Measurements from ENCODE around the gene CCDC146.
"Not testable (repeated sequence)": the region's sequence is repeated elsewhere in the genome, so short reads cannot be mapped to it uniquely, and the experiment has no call there.

The CCDC146 gene

GRCh38 chr7:77138668-77139067, 16.3 kb downstream of the CCDC146 start:
- H3K27ac ChIP-seq: not testable (repeated sequence)

GRCh38 chr7:77140291-77140690, 17.9 kb downstream of the CCDC146 start:
- not testable (repeated sequence) for H3K27ac ChIP-seq

- not testable (repeated sequence) for H3K27ac ChIP-seq
Measured at GRCh38 chr7:77152232-77152631, 29.8 kb downstream of the CCDC146 start.

GRCh38 chr7:77154917-77155464, 32.6 kb downstream of the CCDC146 start:
- H3K27ac ChIP-seq: not testable (repeated sequence)

GRCh38 chr7:77155601-77156377, 33.4 kb downstream of the CCDC146 start:
- H3K27ac ChIP-seq: not testable (repeated sequence)

- not testable (repeated sequence) for H3K27ac ChIP-seq
Measured at GRCh38 chr7:77157034-77157433, 34.6 kb downstream of the CCDC146 start.

GRCh38 chr7:77157446-77157845, 35.0 kb downstream of the CCDC146 start:
- no peak overlapping the region for H3K27ac ChIP-seq
- TF ChIP-seq ZFX (IDR thresholded peaks at IDR 0.05) (no peak), CTCF (conservative IDR thresholded peaks at IDR 0.05) (no peak)

- H3K27ac ChIP-seq: not testable (repeated sequence)
Measured at GRCh38 chr7:77171073-77171472, 48.7 kb downstream of the CCDC146 start.

GRCh38 chr7:77172437-77173172, 50.2 kb downstream of the CCDC146 start:
- not testable (repeated sequence) for H3K27ac ChIP-seq

- H3K27ac ChIP-seq: not testable (repeated sequence)
Measured at GRCh38 chr7:77174418-77174817, 52.0 kb downstream of the CCDC146 start.

- H3K27ac ChIP-seq: not testable (repeated sequence)
Measured at GRCh38 chr7:77175274-77175800, 52.9 kb downstream of the CCDC146 start.

- H3K27ac ChIP-seq: not testable (repeated sequence)
Measured at GRCh38 chr7:77177321-77177904, 55.0 kb downstream of the CCDC146 start.

- H3K27ac ChIP-seq: not testable (repeated sequence)
Measured at GRCh38 chr7:77178024-77178423, 55.6 kb downstream of the CCDC146 start.

- TF ChIP-seq CTCF (conservative IDR thresholded peaks at IDR 0.05) (no peak), ZFX (IDR thresholded peaks at IDR 0.05) (no peak)
- no peak overlapping the region for H3K27ac ChIP-seq
Measured at GRCh38 chr7:77181015-77181595, 58.7 kb downstream of the CCDC146 start.

Data from C4-2B (cell line).